Endodermal cell (in vitro differentiated cells): ENCODE results near the gene MBP. TPM values are rescaled to one million over a fixed set of nuclear protein-coding genes. Genes with fewer than 3 reads are reported as not detected.

ENCODE experiments used
- DNase-seq: peaks from one replicate; pipeline ENCODE4 v3.0.0-alpha.2; 2017
- H3K27ac ChIP-seq: 2 replicates; pipeline ENCODE4 v1.5.1; 2013; ENCODE audit warnings: mild to moderate bottlenecking, low read depth, low read length, moderate library complexity
- H3K27me3 ChIP-seq: 2 replicates; pipeline ENCODE4 v1.6.1; 2013; ENCODE audit warnings: mild to moderate bottlenecking, low read length, moderate library complexity; ENCODE audit not compliant: insufficient read depth, control insufficient read depth, poor library complexity, severe bottlenecking
- H3K36me3 ChIP-seq: 2 replicates; pipeline ENCODE4 v1.7.0; 2013; ENCODE audit warnings: mild to moderate bottlenecking, low read length, moderate library complexity; ENCODE audit not compliant: control insufficient read depth, insufficient read depth
- H3K4me1 ChIP-seq: one replicate; pipeline ENCODE4 v1.7.0; 2013; ENCODE audit warnings: low read length; ENCODE audit not compliant: control insufficient read depth, insufficient read depth
- H3K4me3 ChIP-seq: 2 replicates; pipeline ENCODE4 v1.5.1; 2013; ENCODE audit warnings: mild to moderate bottlenecking, low read length, moderate library complexity
- H3K9ac ChIP-seq: 2 replicates; pipeline ENCODE4 v1.6.1; 2013; ENCODE audit warnings: mild to moderate bottlenecking, low read length, moderate library complexity; ENCODE audit not compliant: poor library complexity, severe bottlenecking; ENCODE audit errors: extremely low read depth
- H3K9me3 ChIP-seq: 2 replicates; pipeline ENCODE4 v1.6.1; 2013; ENCODE audit warnings: mild to moderate bottlenecking, low read length, moderate library complexity; ENCODE audit not compliant: control insufficient read depth
- H3K27ac Mint-ChIP-seq: 2 replicates; pipeline ENCODE4 v1.8.0; 2020; ENCODE audit warnings: mixed read lengths
- H3K27me3 Mint-ChIP-seq: 2 replicates; pipeline ENCODE4 v1.8.0; 2021; ENCODE audit warnings: mild to moderate bottlenecking, mixed read lengths; ENCODE audit not compliant: insufficient read depth
- H3K36me3 Mint-ChIP-seq: 2 replicates; pipeline ENCODE4 v1.8.0; 2020; ENCODE audit warnings: low read depth, mixed read lengths
- H3K4me1 Mint-ChIP-seq: 2 replicates; pipeline ENCODE4 v1.8.0; 2020; ENCODE audit warnings: mixed read lengths
- H3K4me3 Mint-ChIP-seq: 2 replicates; pipeline ENCODE4 v1.8.0; 2020; ENCODE audit warnings: mild to moderate bottlenecking, moderate library complexity, mixed read lengths
- H3K9me3 Mint-ChIP-seq: 2 replicates; pipeline ENCODE4 v1.8.0; 2020; ENCODE audit warnings: mild to moderate bottlenecking, mixed read lengths
- CTCF ChIP-seq: fragments of 200-600 bp; sonication (generic); conservative IDR thresholded peaks from 2 replicates; pipeline ENCODE4 v1.5.0; 2021; ENCODE audit warnings: antibody characterized with exemption, mild to moderate bottlenecking
- WGBS, 2 experiments: methylation state at CpG; one replicate each; pipeline versions ENCODE4 v1.1.5 to v1.1.7; 2013; ENCODE audit warnings: missing lambda C conversion rate in 2 of 2, mixed read lengths in 1 of 2; ENCODE audit not compliant: insufficient coverage in 1 of 2, insufficient read length in 1 of 2; 5-methylcytosine and 5-hydroxymethylcytosine counted together
- total RNA-seq, 2 donors: library from RNA; stranded (reverse); fragmentation: NEBNext Ultra II Directional in 1 of 2; extraction: Animal tissue kit (Norgen Biotek cat#: 25700) in 1 of 2; gene quantifications; 2 replicates in 1 of 2; 3 replicates in 1 of 2; pipeline ENCODE4 v1.2.1, GENCODE V29; 2021

Gene MBP
- total RNA-seq, 2 donors from 2014 or later = 16.3 to 19.0 TPM

- H3K27ac ChIP-seq = no peak overlapping the region
- H3K27me3 ChIP-seq = no peaks in the 10 kb centered on the region
- Mint-ChIP-seq H3K9me3 (no peaks in the 10 kb centered on the region), H3K4me3 (no peak overlapping the region), H3K27me3 (peaks cover 3% of the 10 kb centered on the region), H3K36me3 (no peaks in the 10 kb centered on the region), H3K27ac (no peak overlapping the region), H3K4me1 (peaks cover 11% of the 10 kb centered on the region)
- DNase-seq = peak; percentile 35
- no peak overlapping the region for H3K4me3 ChIP-seq
- 95 to 96% methylated on average over 19 to 28 of the region's 28 CpGs for WGBS, 2 experiments
- peaks cover 3% of the 10 kb centered on the region for H3K4me1 ChIP-seq
- H3K9me3 ChIP-seq = no peaks in the 10 kb centered on the region
- no peak overlapping the region for H3K9ac ChIP-seq
- no peaks in the 10 kb centered on the region for H3K36me3 ChIP-seq
- TF ChIP-seq CTCF = no peak
These were observed 142.9 kb downstream of the MBP start for GRCh38 chr18:76989647-76990190.

GRCh38 chr18:76988827-76989646 is 143.5 kb downstream of the MBP start:
- TF ChIP-seq CTCF = no peak
- no peaks in the 10 kb centered on the region for H3K9me3 ChIP-seq
- no peak overlapping the region for H3K27ac ChIP-seq
- DNase-seq = peak; percentile 38
- H3K27me3 Mint-ChIP-seq = no peaks in the 10 kb centered on the region
- H3K27ac Mint-ChIP-seq = no peak overlapping the region
- H3K27me3 ChIP-seq = no peaks in the 10 kb centered on the region
- H3K9ac ChIP-seq = no peak overlapping the region
- no peaks in the 10 kb centered on the region for H3K9me3 Mint-ChIP-seq
- peaks cover 11% of the 10 kb centered on the region for H3K4me1 Mint-ChIP-seq
- H3K4me3 ChIP-seq = no peak overlapping the region
- H3K4me1 ChIP-seq = peaks cover 3% of the 10 kb centered on the region
- H3K4me3 Mint-ChIP-seq = no peak overlapping the region
- no peaks in the 10 kb centered on the region for H3K36me3 Mint-ChIP-seq
- no peaks in the 10 kb centered on the region for H3K36me3 ChIP-seq
- WGBS, 2 experiments = 95 to 98% methylated on average over 28 to 29 of the region's 29 CpGs

DNA sequence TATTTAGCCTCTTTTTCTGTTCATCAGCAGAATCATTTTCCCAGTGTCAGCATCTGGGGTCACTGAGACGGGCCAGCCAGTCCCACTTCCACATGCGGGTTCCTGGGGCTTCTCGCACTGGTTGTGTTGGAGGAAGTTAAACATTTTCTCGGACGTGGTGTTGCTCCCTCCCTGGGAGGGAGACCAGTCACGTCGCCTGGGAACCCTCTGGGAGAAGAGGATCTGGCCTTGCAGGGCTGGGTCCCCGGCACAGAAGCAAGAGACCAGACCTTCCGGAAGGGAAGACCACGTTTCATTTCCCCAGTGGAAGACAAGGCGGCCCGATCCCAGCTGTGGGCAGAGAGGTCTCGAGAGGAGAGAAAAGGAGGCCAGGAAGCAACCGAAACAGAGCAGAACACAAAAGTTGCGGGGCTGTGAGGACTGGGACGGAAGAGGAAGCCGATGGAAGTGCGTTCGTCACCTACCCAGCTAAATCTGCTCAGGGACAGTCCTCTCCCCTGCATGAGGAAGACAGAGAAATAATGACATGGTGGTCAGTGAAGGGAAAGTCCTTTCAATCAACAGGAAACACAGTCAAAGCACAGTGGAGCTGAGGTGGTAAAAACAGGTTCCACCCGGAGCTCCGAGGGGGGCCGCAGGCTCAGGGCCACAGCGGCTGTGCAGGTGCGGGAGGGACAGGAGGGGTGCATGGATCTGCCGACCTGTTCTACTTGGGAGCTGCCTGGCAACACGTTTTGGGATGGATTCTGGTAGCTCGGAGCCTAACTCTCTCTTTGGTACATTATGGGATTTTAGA is 144.4 kb downstream of the MBP start:
- Histone ChIP-seq H3K36me3 (no peaks in the 10 kb centered on the region), H3K9ac (no peak overlapping the region), H3K27me3 (no peaks in the 10 kb centered on the region), H3K9me3 (no peaks in the 10 kb centered on the region), H3K4me3 (no peak overlapping the region), H3K27ac (no peak overlapping the region), H3K4me1 (peaks cover 3% of the 10 kb centered on the region)
- H3K4me1 Mint-ChIP-seq = peaks cover 14% of the 10 kb centered on the region
- TF ChIP-seq CTCF = no peak
- H3K4me3 Mint-ChIP-seq = no peak overlapping the region
- no peak overlapping the region for H3K27ac Mint-ChIP-seq
- no peaks in the 10 kb centered on the region for H3K9me3 Mint-ChIP-seq
- H3K27me3 Mint-ChIP-seq = no peaks in the 10 kb centered on the region
- WGBS, 2 experiments = 92 to 95% methylated on average over 15 to 27 of the region's 27 CpGs
- H3K36me3 Mint-ChIP-seq = no peaks in the 10 kb centered on the region
- peak; percentile 48 for DNase-seq
